Activated naive CD4-positive, alpha-beta T cell treated with anti-CD3 and anti-CD28 coated beads, Interleukin-2, amount 50 U/mL, for 24 hours (primary cell): ENCODE data around the gene LRTM2.

Source experiments
- H3K27ac Mint-ChIP-seq: one replicate; pipeline ENCODE4 v1.8.0; 2021; ENCODE audit warnings: mild to moderate bottlenecking, mixed read lengths
- H3K27me3 Mint-ChIP-seq: one replicate; pipeline ENCODE4 v1.8.0; 2021; ENCODE audit warnings: mixed read lengths
- H3K36me3 Mint-ChIP-seq: one replicate; pipeline ENCODE4 v1.8.0; 2021; ENCODE audit warnings: mixed read lengths
- H3K4me1 Mint-ChIP-seq: one replicate; pipeline ENCODE4 v1.8.0; 2021; ENCODE audit warnings: mixed read lengths
- H3K4me3 Mint-ChIP-seq: one replicate; pipeline ENCODE4 v1.8.0; 2021; ENCODE audit warnings: mild to moderate bottlenecking, mixed read lengths
- H3K9me3 Mint-ChIP-seq: one replicate; pipeline ENCODE4 v1.8.0; 2021; ENCODE audit warnings: mixed read lengths

The LRTM2 gene

GRCh38 chr12:1883513-1883912 is 63.1 kb downstream of the LRTM2 start:
- Mint-ChIP-seq H3K9me3 (no peaks in the 10 kb centered on the region), H3K4me3 (no peak overlapping the region), H3K36me3 (no peaks in the 10 kb centered on the region), H3K27ac (no peak overlapping the region), H3K4me1 (no peaks in the 10 kb centered on the region), H3K27me3 (peaks cover 4% of the 10 kb centered on the region)

GRCh38 chr12:1884651-1885050 is 64.3 kb downstream of the LRTM2 start:
- Mint-ChIP-seq H3K36me3 (no peaks in the 10 kb centered on the region), H3K9me3 (peaks cover 4% of the 10 kb centered on the region), H3K4me1 (no peaks in the 10 kb centered on the region), H3K27ac (no peak overlapping the region), H3K27me3 (peaks cover 6% of the 10 kb centered on the region), H3K4me3 (no peak overlapping the region)

GRCh38 chr12:1885082-1885596 is 64.8 kb downstream of the LRTM2 start:
- peaks cover 4% of the 10 kb centered on the region for H3K9me3 Mint-ChIP-seq
- no peaks in the 10 kb centered on the region for H3K36me3 Mint-ChIP-seq
- H3K4me1 Mint-ChIP-seq = no peaks in the 10 kb centered on the region
- H3K27ac Mint-ChIP-seq = no peak overlapping the region
- no peak overlapping the region for H3K4me3 Mint-ChIP-seq
- peaks cover 6% of the 10 kb centered on the region for H3K27me3 Mint-ChIP-seq

GRCh38 chr12:1885599-1886245 is 65.4 kb downstream of the LRTM2 start:
- no peaks in the 10 kb centered on the region for H3K4me1 Mint-ChIP-seq
- H3K4me3 Mint-ChIP-seq = no peak overlapping the region
- H3K9me3 Mint-ChIP-seq = peaks cover 4% of the 10 kb centered on the region
- H3K27me3 Mint-ChIP-seq = peaks cover 6% of the 10 kb centered on the region
- no peak overlapping the region for H3K27ac Mint-ChIP-seq
- no peaks in the 10 kb centered on the region for H3K36me3 Mint-ChIP-seq
